Gastroesophageal sphincter (tissue), 2 donors: ENCODE data around the gene CLCN4.

Experiments used
- EP300 ChIP-seq: sonication (generic); formaldehyde crosslinking; IDR thresholded peaks from one replicate; pipeline ENCODE4 v1.6.1; 2017; ENCODE audit warnings: antibody characterized with exemption, mild to moderate bottlenecking
- POLR2A ChIP-seq, 2 donors: fragments of 450-650 bp; IDR thresholded peaks; one replicate each; pipeline ENCODE4 v1.6.1; 2017; ENCODE audit warnings: antibody characterized with exemption in 2 of 2, mild to moderate bottlenecking in 2 of 2, moderate library complexity in 1 of 2
- POLR2AphosphoS5 ChIP-seq: sonication (generic); formaldehyde crosslinking; IDR thresholded peaks from one replicate; pipeline ENCODE4 v1.6.1; 2017; ENCODE audit warnings: antibody characterized with exemption

- TF ChIP-seq EP300 (no peak), POLR2A (IDR thresholded peaks at IDR 0.05) (no peak), POLR2AphosphoS5 (no peak)
Observed at GRCh38 chrX:10203617-10204016, 46.8 kb downstream of the CLCN4 start.
